HG02938 (cell line): Measurements from ENCODE around the gene GMPR2.

Source experiments
- ATAC-seq: cut with Tn5 transposase; IDR thresholded peaks from one replicate; pipeline ENCODE4 v1.9.1; 2021; ENCODE audit warnings: mild to moderate bottlenecking, moderate library complexity; ENCODE audit not compliant: unreplicated experiment

GMPR2 gene

DNA sequence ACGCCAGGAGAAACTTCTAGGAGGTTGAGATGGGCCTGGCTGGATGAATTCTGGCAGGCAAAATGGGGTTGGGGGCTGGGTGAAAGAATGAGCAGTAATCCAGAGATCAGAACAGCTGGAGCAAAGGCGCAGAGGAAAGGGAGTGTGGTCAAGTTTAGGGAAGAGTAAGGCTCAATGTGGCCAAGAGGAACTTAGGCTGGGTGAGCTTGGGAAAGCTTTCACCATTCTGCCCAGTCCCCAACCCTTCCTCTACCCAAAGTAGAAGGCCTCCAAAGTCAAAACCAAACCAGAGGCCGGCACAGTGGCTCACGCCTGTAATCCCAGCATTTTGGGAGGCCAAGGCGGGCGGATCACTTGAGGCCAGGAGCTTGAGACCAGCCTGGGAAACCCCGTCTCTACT, 48.9 kb downstream of the GMPR2 start:
- no peak for ATAC-seq

DNA sequence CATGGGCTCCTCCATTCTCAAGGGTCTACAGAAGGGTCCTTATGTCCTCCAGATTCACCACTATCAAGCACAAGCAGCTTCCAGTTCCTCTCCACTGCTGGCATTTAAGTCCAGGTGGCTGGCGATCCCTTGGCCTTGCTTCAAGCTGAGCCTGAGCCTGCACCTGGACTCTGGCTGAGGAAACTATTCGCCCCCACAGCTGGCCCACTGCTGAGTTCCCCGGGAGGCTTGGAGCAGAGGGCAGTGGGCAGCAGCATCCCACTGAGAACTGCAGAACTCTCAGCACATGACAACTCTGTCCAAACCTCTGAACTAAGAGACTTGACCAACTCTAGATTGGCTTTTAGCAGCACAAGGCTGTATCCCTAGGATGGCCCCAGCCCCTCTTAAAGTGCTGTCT, 50.0 kb downstream of the GMPR2 start:
- no peak for ATAC-seq

DNA sequence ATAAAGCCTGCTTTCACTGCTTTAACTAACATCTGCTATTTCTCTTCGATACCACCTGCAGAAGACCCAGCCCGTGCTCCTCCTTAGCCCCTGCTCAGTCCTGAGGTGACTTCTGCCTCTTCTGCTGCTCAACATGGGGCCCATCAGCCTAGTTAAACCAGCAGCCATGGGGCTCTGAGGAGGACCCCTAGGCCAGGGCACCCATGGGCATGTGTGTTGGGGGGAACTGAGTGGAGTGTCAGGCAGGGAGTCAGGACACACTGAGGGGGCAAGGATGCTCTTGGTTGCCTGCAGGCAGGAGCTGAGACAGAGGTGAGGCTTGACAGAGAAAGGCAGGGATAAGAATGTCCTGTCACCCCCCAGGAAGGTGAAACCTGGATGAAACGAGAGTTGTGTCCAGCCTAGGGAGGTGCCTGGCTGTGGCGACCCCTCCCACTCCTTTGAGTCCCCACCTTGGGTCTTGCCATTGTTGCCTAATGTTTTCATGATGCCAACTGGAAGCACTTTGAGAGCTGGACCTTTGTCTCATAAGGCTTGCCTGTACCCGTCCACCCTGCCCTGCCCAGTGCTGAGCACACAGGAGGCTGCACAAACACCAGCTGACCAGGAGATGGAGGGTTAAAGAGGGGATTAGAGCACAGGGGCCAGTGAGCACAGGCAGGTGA, 51.2 kb downstream of the GMPR2 start:
- no peak for ATAC-seq

GRCh38 chr14:24284501-24285035, 51.8 kb downstream of the GMPR2 start:
- ATAC-seq: no peak

DNA sequence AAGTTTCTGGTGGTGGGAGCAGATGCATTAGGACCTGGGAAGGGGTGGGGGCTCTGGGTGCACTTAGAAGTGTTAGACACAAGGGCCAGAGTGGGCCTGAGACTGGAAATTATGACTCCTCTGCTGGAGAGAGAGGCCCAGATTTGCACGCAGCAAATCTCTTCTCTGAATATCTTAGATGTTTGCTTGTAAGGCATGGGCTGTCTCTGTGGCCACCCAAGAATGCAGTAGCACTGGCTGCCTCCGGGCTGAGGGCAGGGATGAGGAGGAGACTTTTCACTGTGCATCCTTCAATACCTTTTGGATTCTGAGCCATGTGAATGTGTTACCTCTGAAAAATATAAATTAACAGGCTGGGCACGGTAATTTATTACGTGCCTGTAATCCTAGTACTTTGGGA, 52.6 kb downstream of the GMPR2 start:
- no peak for ATAC-seq

DNA sequence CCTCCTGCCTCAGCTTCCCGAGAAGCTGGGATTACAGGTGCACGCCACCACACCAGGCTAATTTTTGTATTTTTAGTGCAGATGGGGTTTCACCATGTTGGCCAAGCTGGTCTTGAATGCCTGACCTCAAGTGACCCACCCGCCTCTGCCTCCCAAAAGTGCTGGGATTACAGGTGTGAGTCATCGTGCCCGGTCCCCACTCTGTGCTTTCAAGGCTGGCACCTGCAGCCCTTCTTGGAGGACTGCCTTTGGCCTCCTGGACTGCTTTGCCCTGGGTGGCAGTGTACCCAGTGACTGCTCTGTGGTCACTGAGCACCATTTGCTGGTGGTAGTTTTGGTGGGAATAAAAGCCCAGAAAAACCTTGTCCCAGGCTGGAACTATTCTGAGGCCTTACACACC, 54.3 kb downstream of the GMPR2 start:
- no peak for ATAC-seq
